IMR-90 (cell line): ENCODE measurements around the gene MRPL38. TPM values are rescaled to one million over a fixed set of nuclear protein-coding genes. Genes with fewer than 3 reads are reported as not detected.

Experiments used
- ATAC-seq: fragments of 200-7000 bp; cut with Tn5 transposase; 2 replicates; pipeline ENCODE4 v1.9.1; 2020; ENCODE audit warnings: low read depth, mild to moderate bottlenecking, moderate library complexity
- BruUV-seq: library from RNA; stranded (reverse); fragments of 400-500 nt; replicated peaks from 2 replicates; lab custom pipeline; 2021; lab: Mats Ljungman, UMichigan
- CTCF ChIA-PET: fragments of 300-600 bp; formaldehyde crosslinking; extraction: SDS; loops from one replicate; lab custom pipeline; 2021; ENCODE audit warnings: antibody characterized with exemption; lab: Yijun Ruan, JAX
- POLR2A ChIA-PET: fragments of 300-600 bp; sonication (Branson Sonifier 250); formaldehyde crosslinking; loops from one replicate; lab custom pipeline; 2022; ENCODE audit warnings: antibody characterized with exemption; ENCODE audit not compliant: unreplicated experiment; lab: Charles Lee
- DNase-seq: peaks from one replicate; pipeline ENCODE4 v3.0.0; 2013
- H2AFZ ChIP-seq: replicated peaks from 2 replicates; pipeline ENCODE3; 2013; ENCODE audit warnings: low read length, mild to moderate bottlenecking; ENCODE audit not compliant: poor library complexity
- H2AK5ac ChIP-seq: 2 replicates; pipeline ENCODE4 v1.6.1; 2013; ENCODE audit warnings: low read depth, low read length, inconsistent platforms
- H2AK9ac ChIP-seq: replicated peaks from 2 replicates; pipeline ENCODE3; 2013; ENCODE audit warnings: mild to moderate bottlenecking, low read depth, low read length, moderate library complexity; ENCODE audit not compliant: poor library complexity
- H2BK120ac ChIP-seq: 2 replicates; pipeline ENCODE4 v1.6.1; 2013; ENCODE audit warnings: low read depth, low read length, inconsistent platforms
- H2BK15ac ChIP-seq: 3 replicates; pipeline ENCODE4 v1.6.1; 2013; ENCODE audit warnings: low read depth, low read length, inconsistent platforms
- H2BK20ac ChIP-seq: 2 replicates; pipeline ENCODE4 v1.6.1; 2013; ENCODE audit warnings: low read depth, mild to moderate bottlenecking, inconsistent platforms, low read length, moderate library complexity
- H2BK5ac ChIP-seq: 2 replicates; pipeline ENCODE4 v1.6.1; 2013; ENCODE audit warnings: mild to moderate bottlenecking, low read depth, low read length, inconsistent platforms; ENCODE audit not compliant: poor library complexity, severe bottlenecking
- H3K14ac ChIP-seq: replicated peaks from 2 replicates; pipeline ENCODE4 v1.6.1; 2013; ENCODE audit warnings: low read depth, low read length, inconsistent platforms
- H3K18ac ChIP-seq: 2 replicates; pipeline ENCODE4 v1.6.1; 2013; ENCODE audit warnings: low read depth, low read length, control low read depth
- H3K23ac ChIP-seq: 2 replicates; pipeline ENCODE4 v1.6.1; 2013; ENCODE audit warnings: low read depth, low read length, inconsistent platforms
- H3K27ac ChIP-seq: 2 replicates; pipeline ENCODE4 v1.5.1; 2013; ENCODE audit warnings: mild to moderate bottlenecking, control low read depth, low read length; ENCODE audit not compliant: insufficient read depth
- H3K27me3 ChIP-seq: 2 replicates; pipeline ENCODE4 v1.6.1; 2013; ENCODE audit warnings: low read length; ENCODE audit not compliant: control insufficient read depth, insufficient read depth
- H3K36me3 ChIP-seq: 2 replicates; pipeline ENCODE4 v1.6.1; 2013; ENCODE audit warnings: low read length, mixed read lengths; ENCODE audit not compliant: control insufficient read depth, insufficient read depth
- H3K4ac ChIP-seq: 2 replicates; pipeline ENCODE4 v1.6.1; 2013; ENCODE audit warnings: low read depth, low read length, inconsistent platforms
- H3K4me1 ChIP-seq: 2 replicates; pipeline ENCODE4 v1.6.1; 2013; ENCODE audit warnings: low read length, mixed read lengths; ENCODE audit not compliant: control insufficient read depth, insufficient read depth
- H3K4me2 ChIP-seq: 2 replicates; pipeline ENCODE4 v1.6.1; 2013; ENCODE audit warnings: low read depth, mild to moderate bottlenecking, control low read depth, low read length, moderate library complexity
- H3K4me3 ChIP-seq: 2 replicates; pipeline ENCODE4 v1.5.1; 2013; ENCODE audit warnings: low read depth, mild to moderate bottlenecking, control low read depth, low read length, moderate library complexity; ENCODE audit not compliant: insufficient read depth
- H3K56ac ChIP-seq: 2 replicates; pipeline ENCODE4 v1.6.1; 2013; ENCODE audit warnings: low read length, inconsistent platforms; ENCODE audit not compliant: insufficient read depth; ENCODE audit errors: extremely low read depth
- H3K79me1 ChIP-seq, 2 experiments: 2 replicates each; pipeline ENCODE4 v1.6.1; 2013; ENCODE audit warnings: low read length in 2 of 2, inconsistent platforms in 1 of 2, low read depth in 1 of 2
- H3K9ac ChIP-seq: 2 replicates; pipeline ENCODE4 v1.6.1; 2013; ENCODE audit warnings: low read depth, low read length, control low read depth
- H3K9me1 ChIP-seq: 2 replicates; pipeline ENCODE4 v1.6.1; 2013; ENCODE audit warnings: low read length, inconsistent platforms; ENCODE audit not compliant: insufficient read depth
- H3K9me3 ChIP-seq: 2 replicates; pipeline ENCODE4 v1.6.1; 2013; ENCODE audit warnings: low read length; ENCODE audit not compliant: control insufficient read depth, insufficient read depth
- H4K20me1 ChIP-seq: 2 replicates; pipeline ENCODE4 v1.6.1; 2013; ENCODE audit warnings: low read length, inconsistent platforms; ENCODE audit not compliant: insufficient read depth
- H4K5ac ChIP-seq: 2 replicates; pipeline ENCODE4 v1.6.1; 2013; ENCODE audit warnings: mild to moderate bottlenecking, low read depth, low read length, control low read depth
- H4K8ac ChIP-seq, 2 experiments: 2 replicates each; pipeline ENCODE4 v1.6.1; 2013; ENCODE audit warnings: low read depth in 2 of 2, low read length in 2 of 2, control low read depth in 1 of 2, inconsistent platforms in 1 of 2
- H4K91ac ChIP-seq: 2 replicates; pipeline ENCODE4 v1.6.1; 2013; ENCODE audit warnings: low read depth, low read length, inconsistent platforms; ENCODE audit not compliant: insufficient read depth
- BHLHE40 ChIP-seq: fragments of 150-350 bp; IDR thresholded peaks from 2 replicates; pipeline ENCODE4 v1.6.1; 2016; ENCODE audit warnings: mild to moderate bottlenecking, low read depth, low read length
- FOS ChIP-seq: fragments of 150-350 bp; IDR thresholded peaks from 2 replicates; pipeline ENCODE4 v1.6.1; 2016; ENCODE audit warnings: low read depth, low read length
- MAZ ChIP-seq: IDR thresholded peaks from 2 replicates; pipeline ENCODE4 v1.6.1; 2012; ENCODE audit warnings: low read depth, mild to moderate bottlenecking, low read length, improper control_type of control experiment, moderate library complexity, borderline replicate concordance
- MXI1 ChIP-seq: IDR thresholded peaks from 2 replicates; pipeline ENCODE4 v1.6.1; 2012; ENCODE audit warnings: low read depth, mild to moderate bottlenecking, low read length, moderate library complexity, borderline replicate concordance
- NFE2L2 ChIP-seq: fragments of 150-350 bp; IDR thresholded peaks from 2 replicates; pipeline ENCODE4 v1.6.1; 2016; ENCODE audit warnings: low read depth, mild to moderate bottlenecking, low read length
- RAD21 ChIP-seq: IDR thresholded peaks from 2 replicates; pipeline ENCODE4 v1.6.1; 2012; ENCODE audit warnings: low read length, improper control_type of control experiment
- RCOR1 ChIP-seq: IDR thresholded peaks from 2 replicates; pipeline ENCODE4 v1.6.1; 2012; ENCODE audit warnings: mild to moderate bottlenecking, low read length, improper control_type of control experiment; ENCODE audit not compliant: insufficient replicate concordance
- SMC3 ChIP-seq: fragments of 150-350 bp; IDR thresholded peaks from 2 replicates; pipeline ENCODE4 v1.6.1; 2016; ENCODE audit warnings: low read depth, mild to moderate bottlenecking, antibody characterized with exemption, low read length, moderate library complexity
- WGBS, 2 experiments: methylation state at CpG; one replicate each; pipeline versions ENCODE4 v1.1.5 to v1.1.7; 2013; ENCODE audit warnings: missing lambda C conversion rate in 2 of 2; ENCODE audit not compliant: insufficient read length in 1 of 2; ENCODE audit errors: extremely low coverage in 2 of 2; 5-methylcytosine and 5-hydroxymethylcytosine counted together
- dilution Hi-C: fragments of 300-500 bp; cut with HindIII; formaldehyde crosslinking; loops from one replicate; pipeline ENCODE4 v1.14.3; 2018; ENCODE audit warnings: low sequenced_read_pairs; ENCODE audit not compliant: unreplicated experiment
- in situ Hi-C: fragments of 300-500 bp; cut with MboI; formaldehyde crosslinking; loops from 3 replicates; pipeline ENCODE4 v1.14.3; 2019; ENCODE audit warnings: low sequenced_read_pairs, inconsistent platforms, mixed read lengths
- intact Hi-C: fragments of 100-400 bp; cut with micrococcal nuclease; formaldehyde crosslinking; loops from 2 replicates; pipeline ENCODE4 v1.10.0; 2022
- polyA plus RNA-seq, 3 experiments: library from polyadenylated mRNA; depleted of rRNA; stranded (reverse); fragments of >200 nt; gene quantifications; 2 replicates each; pipeline ENCODE4 v1.2.3, GENCODE V29; 2012; ENCODE audit warnings: low replicate concordance in 1 of 3
- total RNA-seq: library from RNA; depleted of rRNA; stranded (reverse); fragments of >200 nt; gene quantifications from 2 replicates; pipeline ENCODE4 v1.2.3, GENCODE V29; 2012

The MRPL38 gene
- total and polyA plus RNA-seq, 2 of the 4 experiments (the other 2 are of a cell fraction), result 13.3 to 42.5 TPM

GRCh38 chr17:75921596-75921995 is 16.9 kb upstream of the MRPL38 start:
- no peak overlapping the region for H2AFZ ChIP-seq
- dilution Hi-C loops, result no loop called here
- no TSS peak for BruUV-seq
- no peak overlapping the region for H4K91ac ChIP-seq
- no peak overlapping the region for H3K27ac ChIP-seq
- H3K9ac ChIP-seq, result no peak overlapping the region
- H3K4me3 ChIP-seq, result no peak overlapping the region
- no peaks in the 10 kb centered on the region for H3K27me3 ChIP-seq
- no peak overlapping the region for H2AK9ac ChIP-seq
- H2BK15ac ChIP-seq, result no peak overlapping the region
- H4K8ac ChIP-seq, result no peak overlapping the region
- intact Hi-C loops, result no loop called here
- no peak overlapping the region for H2BK5ac ChIP-seq
- H3K14ac ChIP-seq, result no peak overlapping the region
- ATAC-seq, result no peak
- no peak overlapping the region for H2AK5ac ChIP-seq
- no peaks in the 10 kb centered on the region; the same call in 1 of the 2 replicates for H4K20me1 ChIP-seq
- in situ Hi-C loops, result no loop called here
- H3K9me1 ChIP-seq, result no peaks in the 10 kb centered on the region; the same call in 1 of the 2 replicates
- H3K9me3 ChIP-seq, result no peaks in the 10 kb centered on the region
- H4K5ac ChIP-seq, result no peak overlapping the region
- H3K4me1 ChIP-seq, result no peaks in the 10 kb centered on the region
- no peak overlapping the region for H3K4ac ChIP-seq
- ChIA-PET POLR2A (interaction anchor here (0.5 kb wide), 1 partner anchor 69 kb away, joined by 3 read pairs; no protein-coding TSS in a partner anchor), CTCF (no interaction called here)
- TF ChIP-seq RCOR1, result no peak
- TF ChIP-seq MXI1, result no peak
- no peak for TF ChIP-seq MAZ
- no peak for TF ChIP-seq SMC3
- no peak for TF ChIP-seq RAD21
- TF ChIP-seq FOS, result no peak
- TF ChIP-seq BHLHE40, result no peak
- no peak for TF ChIP-seq NFE2L2
- H3K79me1 ChIP-seq, result no peaks in the 10 kb centered on the region
- no peak overlapping the region for H3K56ac ChIP-seq
- H2BK20ac ChIP-seq, result no peak overlapping the region
- no peak overlapping the region for H3K23ac ChIP-seq
- no peak overlapping the region for H2BK120ac ChIP-seq
- H3K4me2 ChIP-seq, result no peak overlapping the region
- WGBS, 2 experiments, result 97% methylated on average over 4 of the region's 15 CpGs; no CpG with 5 or more reads in 1 of the 2 experiments
- H3K18ac ChIP-seq, result no peak overlapping the region
- no peak for DNase-seq
- peaks cover 15% of the 10 kb centered on the region for H3K36me3 ChIP-seq
